WTC11 (cell line): ENCODE measurements around the gene OBSCN.

Experiments used
- ESRRA ChIP-seq: sonication (generic); formaldehyde crosslinking; IDR thresholded peaks from 2 replicates; pipeline ENCODE4 v1.8.1; 2022; ENCODE audit warnings: mild to moderate bottlenecking, missing genetic modification reagents, borderline replicate concordance
- TF ChIP-seq, protein P1 (sequence below): sonication (generic); formaldehyde crosslinking; IDR thresholded peaks from 2 replicates; pipeline ENCODE4 v1.8.0; 2022; ENCODE audit warnings: mild to moderate bottlenecking, missing genetic modification reagents
- TF ChIP-seq, protein P2 (sequence below): fragments of 200-600 bp; IDR thresholded peaks from 2 replicates; pipeline ENCODE4 v1.8.0; 2022; ENCODE audit warnings: antibody characterized with exemption

DNA sequence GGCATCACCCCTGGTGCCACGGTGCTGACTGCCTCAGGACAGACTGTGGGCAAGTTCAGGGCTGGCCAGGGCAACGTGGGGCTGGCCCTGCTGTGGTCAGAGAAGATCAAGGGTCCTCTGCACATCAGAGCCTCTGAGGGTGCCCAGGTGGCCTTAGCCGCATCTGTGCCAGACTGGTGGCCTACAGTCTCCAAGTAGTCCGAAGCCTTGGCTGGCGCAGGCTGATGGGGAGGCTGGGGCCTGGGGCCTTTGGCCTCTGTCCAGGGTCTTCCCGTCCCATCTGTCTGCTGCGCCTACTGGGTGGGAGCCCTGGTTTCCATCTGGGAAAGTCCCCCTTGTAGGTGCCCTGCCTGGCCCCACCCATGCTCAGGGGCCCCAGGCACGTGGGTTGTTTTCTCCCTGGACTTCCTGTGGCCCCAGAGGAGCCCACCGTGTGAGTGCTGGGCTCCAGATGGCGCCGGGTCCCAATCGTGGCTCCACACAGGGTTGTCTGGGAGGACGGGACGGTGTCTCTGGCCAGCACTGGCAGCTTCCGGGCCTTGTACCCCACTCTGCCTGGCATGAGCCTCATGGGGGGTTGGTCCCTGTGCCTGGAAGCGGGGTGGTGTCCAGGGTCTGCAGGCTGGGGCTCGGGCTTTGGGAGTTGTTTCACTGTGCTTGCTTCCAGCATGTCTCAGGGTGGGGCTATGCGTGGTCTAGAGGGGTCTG, 32.4 kb upstream of the OBSCN start:
- TF ChIP-seq, protein P1, sequence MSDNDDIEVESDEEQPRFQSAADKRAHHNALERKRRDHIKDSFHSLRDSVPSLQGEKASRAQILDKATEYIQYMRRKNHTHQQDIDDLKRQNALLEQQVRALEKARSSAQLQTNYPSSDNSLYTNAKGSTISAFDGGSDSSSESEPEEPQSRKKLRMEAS: no peak
- TF ChIP-seq, protein P2, sequence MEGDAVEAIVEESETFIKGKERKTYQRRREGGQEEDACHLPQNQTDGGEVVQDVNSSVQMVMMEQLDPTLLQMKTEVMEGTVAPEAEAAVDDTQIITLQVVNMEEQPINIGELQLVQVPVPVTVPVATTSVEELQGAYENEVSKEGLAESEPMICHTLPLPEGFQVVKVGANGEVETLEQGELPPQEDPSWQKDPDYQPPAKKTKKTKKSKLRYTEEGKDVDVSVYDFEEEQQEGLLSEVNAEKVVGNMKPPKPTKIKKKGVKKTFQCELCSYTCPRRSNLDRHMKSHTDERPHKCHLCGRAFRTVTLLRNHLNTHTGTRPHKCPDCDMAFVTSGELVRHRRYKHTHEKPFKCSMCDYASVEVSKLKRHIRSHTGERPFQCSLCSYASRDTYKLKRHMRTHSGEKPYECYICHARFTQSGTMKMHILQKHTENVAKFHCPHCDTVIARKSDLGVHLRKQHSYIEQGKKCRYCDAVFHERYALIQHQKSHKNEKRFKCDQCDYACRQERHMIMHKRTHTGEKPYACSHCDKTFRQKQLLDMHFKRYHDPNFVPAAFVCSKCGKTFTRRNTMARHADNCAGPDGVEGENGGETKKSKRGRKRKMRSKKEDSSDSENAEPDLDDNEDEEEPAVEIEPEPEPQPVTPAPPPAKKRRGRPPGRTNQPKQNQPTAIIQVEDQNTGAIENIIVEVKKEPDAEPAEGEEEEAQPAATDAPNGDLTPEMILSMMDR: no peak
- no peak for TF ChIP-seq ESRRA (CRISPR knock-in tag)
